MM.1S (cell line): ENCODE data around the gene RNF38.

ENCODE experiments used
- DNase-seq: peaks from one replicate; pipeline ENCODE4 v3.0.0-alpha.2; 2015
- H2AFZ ChIP-seq: fragments of 300-600 bp; sonication (generic); 2 replicates; pipeline ENCODE4 v1.6.0; 2016; ENCODE audit warnings: antibody characterized with exemption, low read length
- H3F3A ChIP-seq: fragments of 300-600 bp; sonication (generic); 2 replicates; pipeline ENCODE4 v1.6.1; 2016; ENCODE audit warnings: mild to moderate bottlenecking, antibody characterized with exemption, low read length, moderate library complexity, mixed read lengths; ENCODE audit not compliant: insufficient read depth
- H3K27ac ChIP-seq: fragments of 300-600 bp; sonication (generic); 2 replicates; pipeline ENCODE4 v1.5.1; 2016; ENCODE audit warnings: mild to moderate bottlenecking, low read length
- H3K27me3 ChIP-seq: fragments of 300-600 bp; sonication (generic); replicated peaks from 2 replicates; pipeline ENCODE4 v1.6.0; 2016; ENCODE audit warnings: low read length; ENCODE audit not compliant: insufficient read depth
- H3K36me3 ChIP-seq: fragments of 300-600 bp; sonication (generic); replicated peaks from 2 replicates; pipeline ENCODE4 v1.6.1; 2016; ENCODE audit warnings: mild to moderate bottlenecking, low read length, mixed read lengths; ENCODE audit not compliant: insufficient read depth
- H3K4me1 ChIP-seq: fragments of 300-600 bp; sonication (generic); 2 replicates; pipeline ENCODE4 v1.6.1; 2016; ENCODE audit warnings: low read length, mixed read lengths
- H3K4me2 ChIP-seq: fragments of 300-600 bp; sonication (generic); 2 replicates; pipeline ENCODE4 v1.6.0; 2016; ENCODE audit warnings: low read depth, low read length
- H3K4me3 ChIP-seq: fragments of 300-600 bp; sonication (generic); 2 replicates; pipeline ENCODE4 v1.5.1; 2016; ENCODE audit warnings: low read length, mixed read lengths
- H3K79me2 ChIP-seq: fragments of 300-600 bp; sonication (generic); 2 replicates; pipeline ENCODE4 v1.6.1; 2016; ENCODE audit warnings: mixed run types, low read length, mixed read lengths
- H3K9ac ChIP-seq: fragments of 300-600 bp; sonication (generic); 2 replicates; pipeline ENCODE4 v1.6.1; 2016; ENCODE audit warnings: low read length, mixed read lengths
- H3K9me2 ChIP-seq: fragments of 300-600 bp; sonication (generic); replicated peaks from 2 replicates; pipeline ENCODE4 v1.6.1; 2016; ENCODE audit warnings: mild to moderate bottlenecking, low read length, mixed read lengths; ENCODE audit not compliant: insufficient read depth
- H3K9me3 ChIP-seq: fragments of 300-600 bp; sonication (generic); replicated peaks from 2 replicates; pipeline ENCODE4 v1.6.1; 2016; ENCODE audit warnings: mild to moderate bottlenecking, low read length, mixed read lengths; ENCODE audit not compliant: insufficient read depth
- H4K20me1 ChIP-seq: fragments of 300-600 bp; sonication (generic); 2 replicates; pipeline ENCODE4 v1.6.1; 2016; ENCODE audit warnings: mild to moderate bottlenecking, low read length, moderate library complexity, mixed read lengths; ENCODE audit not compliant: insufficient read depth
- EZH2 ChIP-seq: fragments of 300-600 bp; sonication (generic); optimal IDR thresholded peaks from 2 replicates; pipeline ENCODE3; 2017; ENCODE audit warnings: low read depth, mild to moderate bottlenecking, antibody characterized with exemption, low read length, mixed read lengths
- EZH2phosphoT487 ChIP-seq: fragments of 300-600 bp; sonication (generic); IDR thresholded peaks from 2 replicates; pipeline ENCODE4 v1.6.1; 2018; ENCODE audit warnings: antibody characterized with exemption, low read length
- TF ChIP-seq, protein P1 (sequence below): fragments of 300-600 bp; sonication (generic); IDR thresholded peaks from 2 replicates; pipeline ENCODE4 v1.5.1; 2016; ENCODE audit warnings: antibody characterized with exemption, low read length, mixed read lengths

The RNF38 gene

DNA sequence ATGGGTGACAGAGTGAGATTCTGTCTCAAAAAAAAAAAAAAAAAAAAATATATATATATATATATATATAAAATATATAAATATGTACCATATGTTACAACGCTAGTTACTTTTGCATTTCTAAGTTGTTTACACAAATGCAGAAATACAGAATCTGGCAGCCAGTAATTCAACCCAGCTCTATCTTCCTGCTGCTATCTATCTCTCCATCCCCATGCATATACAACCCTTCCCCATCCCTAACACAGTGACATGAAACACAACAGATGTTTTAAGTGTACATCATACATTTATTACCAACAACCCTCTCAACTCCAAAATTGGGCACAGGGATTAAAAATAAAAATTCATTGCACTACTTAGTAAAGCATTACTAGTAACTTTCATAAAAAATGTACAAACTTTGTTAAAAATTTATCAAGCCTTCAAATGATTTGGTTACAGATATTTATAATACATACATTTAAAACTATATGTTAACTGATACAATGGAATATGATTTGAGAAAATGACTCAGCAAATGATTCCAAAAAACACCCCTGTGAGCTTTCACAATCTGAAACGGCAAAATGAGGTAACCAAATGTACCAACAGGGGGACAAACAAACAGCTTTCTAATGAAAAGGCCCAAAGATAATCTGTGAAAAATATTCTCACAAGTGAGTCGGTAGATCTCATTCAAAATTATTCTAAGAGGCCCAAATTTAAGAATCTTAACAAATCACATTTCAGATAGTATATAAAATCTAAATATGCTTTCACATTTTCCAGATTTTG lies 63.8 kb downstream of the RNF38 start:
- no peak overlapping the region for H3K4me2 ChIP-seq
- no peak overlapping the region for H3K9ac ChIP-seq
- TF ChIP-seq EZH2phosphoT487 (no peak), EZH2 (no peak)
- TF ChIP-seq, protein P1, sequence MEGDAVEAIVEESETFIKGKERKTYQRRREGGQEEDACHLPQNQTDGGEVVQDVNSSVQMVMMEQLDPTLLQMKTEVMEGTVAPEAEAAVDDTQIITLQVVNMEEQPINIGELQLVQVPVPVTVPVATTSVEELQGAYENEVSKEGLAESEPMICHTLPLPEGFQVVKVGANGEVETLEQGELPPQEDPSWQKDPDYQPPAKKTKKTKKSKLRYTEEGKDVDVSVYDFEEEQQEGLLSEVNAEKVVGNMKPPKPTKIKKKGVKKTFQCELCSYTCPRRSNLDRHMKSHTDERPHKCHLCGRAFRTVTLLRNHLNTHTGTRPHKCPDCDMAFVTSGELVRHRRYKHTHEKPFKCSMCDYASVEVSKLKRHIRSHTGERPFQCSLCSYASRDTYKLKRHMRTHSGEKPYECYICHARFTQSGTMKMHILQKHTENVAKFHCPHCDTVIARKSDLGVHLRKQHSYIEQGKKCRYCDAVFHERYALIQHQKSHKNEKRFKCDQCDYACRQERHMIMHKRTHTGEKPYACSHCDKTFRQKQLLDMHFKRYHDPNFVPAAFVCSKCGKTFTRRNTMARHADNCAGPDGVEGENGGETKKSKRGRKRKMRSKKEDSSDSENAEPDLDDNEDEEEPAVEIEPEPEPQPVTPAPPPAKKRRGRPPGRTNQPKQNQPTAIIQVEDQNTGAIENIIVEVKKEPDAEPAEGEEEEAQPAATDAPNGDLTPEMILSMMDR, result no peak
- 0 out of 2 replicates have a peak, but pooled peaks cover 4% of the 10 kb centered on the region for H3F3A ChIP-seq
- H3K79me2 ChIP-seq, result 0 out of 2 replicates have a peak, but pooled peaks cover 3% of the 10 kb centered on the region
- H3K9me3 ChIP-seq, result no peaks in the 10 kb centered on the region
- H3K27ac ChIP-seq, result peak overlapping the region; percentile 40; the same call in 1 of the 2 replicates
- peak; percentile 9 for DNase-seq
- H3K36me3 ChIP-seq, result 0 out of 2 replicates have a peak, but pooled peaks cover 2% of the 10 kb centered on the region
- no peak overlapping the region for H2AFZ ChIP-seq
- no peaks in the 10 kb centered on the region for H3K9me2 ChIP-seq
- H3K4me3 ChIP-seq, result no peak overlapping the region
- no peaks in the 10 kb centered on the region for H4K20me1 ChIP-seq
- H3K27me3 ChIP-seq, result no peaks in the 10 kb centered on the region
- H3K4me1 ChIP-seq, result peaks cover 21% of the 10 kb centered on the region

DNA sequence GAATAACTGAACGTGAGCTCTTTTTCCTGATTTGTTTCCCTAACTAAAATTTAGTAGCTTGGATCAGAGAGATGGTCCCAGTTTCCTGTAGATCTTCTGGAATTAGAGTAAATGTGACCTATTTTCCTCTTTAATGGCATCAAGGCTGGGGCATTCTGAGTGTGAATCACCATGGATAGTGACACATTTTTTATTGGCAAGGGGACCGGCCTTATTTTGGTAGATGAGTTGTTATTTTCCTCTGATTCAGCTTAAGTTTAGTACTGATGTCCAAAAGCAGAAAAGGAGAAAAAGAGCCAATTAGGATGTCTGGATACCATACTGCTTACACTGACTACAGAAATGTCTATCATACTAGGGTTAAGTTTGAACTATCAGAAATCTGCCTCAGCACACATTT lies 68.1 kb downstream of the RNF38 start:
- no peaks in the 10 kb centered on the region for H3K27me3 ChIP-seq
- H3K79me2 ChIP-seq, result no peaks in the 10 kb centered on the region
- no peaks in the 10 kb centered on the region for H3F3A ChIP-seq
- no peak overlapping the region for H3K9ac ChIP-seq
- no peaks in the 10 kb centered on the region for H3K36me3 ChIP-seq
- no peak for DNase-seq
- no peaks in the 10 kb centered on the region for H3K9me3 ChIP-seq
- H3K4me3 ChIP-seq, result no peak overlapping the region
- no peaks in the 10 kb centered on the region for H3K9me2 ChIP-seq
- H3K4me2 ChIP-seq, result no peak overlapping the region
- TF ChIP-seq EZH2, result no peak
- TF ChIP-seq, protein P1, result no peak
- TF ChIP-seq EZH2phosphoT487, result no peak
- H3K27ac ChIP-seq, result no peak overlapping the region
- peaks cover 5% of the 10 kb centered on the region; the same call in 1 of the 2 replicates for H3K4me1 ChIP-seq
- no peaks in the 10 kb centered on the region for H4K20me1 ChIP-seq
- H2AFZ ChIP-seq, result no peak overlapping the region

DNA sequence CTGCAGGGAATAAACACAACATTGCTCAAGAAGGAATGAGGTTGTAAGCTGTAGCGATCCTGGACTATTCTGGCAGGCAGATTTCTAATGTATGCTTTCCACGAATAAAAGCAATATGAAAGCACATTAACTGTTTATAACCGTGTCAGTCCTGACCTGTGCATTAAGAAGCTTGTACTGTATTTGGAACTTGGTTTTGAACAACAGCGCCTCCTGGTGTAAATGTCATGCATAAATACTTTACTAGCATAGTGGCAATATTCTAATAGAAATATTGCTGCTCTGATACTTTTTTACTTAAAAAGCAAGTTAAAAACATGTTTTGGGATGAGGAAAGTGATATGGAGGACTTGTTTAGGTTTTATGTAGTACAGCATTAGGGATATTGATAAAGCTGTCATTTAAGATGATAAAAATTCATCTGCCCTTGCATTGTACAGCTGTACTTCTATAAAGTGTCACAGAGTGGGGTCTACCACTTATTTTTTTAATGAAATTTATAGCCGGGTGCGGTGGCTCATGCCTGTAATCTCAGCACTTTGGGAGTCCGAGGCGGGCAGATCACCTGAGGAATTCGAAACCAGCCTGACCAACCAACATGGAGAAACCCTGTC lies 71.2 kb downstream of the RNF38 start:
- no peaks in the 10 kb centered on the region for H3K9me2 ChIP-seq
- no peaks in the 10 kb centered on the region for H3K36me3 ChIP-seq
- no peaks in the 10 kb centered on the region for H3K27me3 ChIP-seq
- no peaks in the 10 kb centered on the region for H3F3A ChIP-seq
- no peak overlapping the region for H3K4me3 ChIP-seq
- H3K27ac ChIP-seq, result no peak overlapping the region
- peak; percentile 71 for DNase-seq
- no peaks in the 10 kb centered on the region for H4K20me1 ChIP-seq
- H3K9me3 ChIP-seq, result no peaks in the 10 kb centered on the region
- no peak overlapping the region for H3K9ac ChIP-seq
- no peak for TF ChIP-seq EZH2phosphoT487
- TF ChIP-seq, protein P1, result peak; percentile 81
- H2AFZ ChIP-seq, result no peak overlapping the region
- no peaks in the 10 kb centered on the region for H3K79me2 ChIP-seq
- H3K4me1 ChIP-seq, result no peaks in the 10 kb centered on the region
- H3K4me2 ChIP-seq, result no peak overlapping the region
